ENCODE results near the gene DISP3. TPM values are rescaled to one million over a fixed set of nuclear protein-coding genes. Genes with fewer than 3 reads are reported as not detected.

The DISP3 gene
- total and polyA plus RNA-seq, 2 of the 4 experiments (the other 2 are of a cell fraction): 0.05 TPM; not detected in 1

DNA sequence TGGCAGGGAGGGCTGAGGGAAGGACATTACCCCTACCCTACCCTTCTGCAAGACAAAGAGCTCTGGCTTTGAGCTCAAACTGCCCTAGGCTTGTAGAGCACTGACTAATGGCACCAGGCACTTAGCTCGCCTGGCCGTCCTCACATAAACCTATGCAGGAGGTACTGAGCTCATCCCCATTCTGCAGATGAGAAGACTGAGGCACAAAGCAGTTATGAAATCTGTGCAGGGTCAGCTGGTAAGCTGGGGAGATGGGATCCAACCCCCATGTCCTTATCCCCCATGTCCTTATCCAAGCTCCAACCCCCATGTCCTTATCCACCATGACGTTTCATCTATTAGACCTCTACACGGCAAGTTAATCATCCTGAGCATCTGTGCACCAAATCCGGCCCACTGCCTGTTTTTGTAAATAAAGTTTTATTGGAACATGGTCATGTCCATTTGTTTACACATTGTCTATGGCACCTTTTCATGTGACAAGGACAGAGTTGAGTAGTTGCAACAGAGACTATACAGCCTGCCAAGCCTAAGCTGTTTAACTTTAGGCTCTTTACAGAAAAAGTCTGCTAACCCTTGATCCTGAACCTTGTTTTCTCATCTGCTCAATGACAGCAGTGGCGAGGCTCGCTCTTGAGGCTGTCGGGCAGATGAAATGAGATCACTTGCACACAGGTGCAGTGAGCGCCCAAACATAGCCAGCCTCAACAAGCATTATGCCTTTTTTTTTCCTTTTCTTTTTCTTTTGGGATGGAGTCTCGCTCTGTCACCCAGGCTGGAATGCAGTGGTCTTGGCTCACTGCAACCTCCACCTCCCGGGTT is 88.5 kb downstream of the DISP3 start:
- CTCF ChIA-PET: no interaction called here
- no peak overlapping the region for H2BK5ac ChIP-seq (ENCODE audit: low read depth, low read length, poor library complexity, severe bottlenecking)

More for the DNA sequence above, 88.5 kb downstream of the DISP3 start:
- Histone ChIP-seq H3K18ac (ENCODE audit: low read depth, low read length) (no peak overlapping the region), H2AFZ (replicated peaks; ENCODE audit: low read length, poor library complexity) (no peak overlapping the region), H2BK20ac (ENCODE audit: low read depth, low read length) (no peak overlapping the region), H3K23ac (ENCODE audit: low read depth, low read length) (no peak overlapping the region), H2BK120ac (ENCODE audit: low read depth, low read length) (no peak overlapping the region), H3K27me3 (ENCODE audit: control insufficient read depth, insufficient read depth, low read length) (peaks cover 3% of the 10 kb centered on the region; the same call in 1 of the 2 replicates), H4K8ac (ENCODE audit: low read depth in 2 of 2, low read length in 2 of 2) (no peak overlapping the region), H2BK15ac (ENCODE audit: low read depth, low read length) (no peak overlapping the region), H3K79me1 (ENCODE audit: low read depth in 1 of 2, low read length in 2 of 2) (no peaks in the 10 kb centered on the region), H3K36me3 (ENCODE audit: control insufficient read depth, insufficient read depth, low read length) (no peaks in the 10 kb centered on the region), H3K56ac (ENCODE audit: extremely low read depth, insufficient read depth, low read length) (no peak overlapping the region), H4K91ac (ENCODE audit: insufficient read depth, low read depth, low read length) (no peak overlapping the region), H3K27ac (ENCODE audit: insufficient read depth, low read length) (no peak overlapping the region), H2AK5ac (ENCODE audit: low read depth, low read length) (no peak overlapping the region), H3K4ac (ENCODE audit: low read depth, low read length) (no peak overlapping the region), H3K9ac (ENCODE audit: low read depth, low read length) (no peak overlapping the region), H2AK9ac (replicated peaks; ENCODE audit: low read depth, low read length, poor library complexity) (no peak overlapping the region), H3K4me2 (ENCODE audit: low read depth, low read length) (no peak overlapping the region), H3K9me3 (ENCODE audit: control insufficient read depth, insufficient read depth, low read length) (no peaks in the 10 kb centered on the region), H3K14ac (replicated peaks; ENCODE audit: low read depth, low read length) (no peak overlapping the region), H4K20me1 (ENCODE audit: insufficient read depth, low read length) (no peaks in the 10 kb centered on the region), H3K4me3 (ENCODE audit: insufficient read depth, low read depth, low read length) (no peak overlapping the region), H3K4me1 (ENCODE audit: control insufficient read depth, insufficient read depth, low read length) (no peaks in the 10 kb centered on the region), H4K5ac (ENCODE audit: low read depth, low read length) (no peak overlapping the region), H3K9me1 (ENCODE audit: insufficient read depth, low read length) (no peaks in the 10 kb centered on the region)
- TF ChIP-seq CHD1 (IDR thresholded peaks at IDR 0.05; ENCODE audit: low read depth, low read length): no peak
- POLR2A ChIA-PET (ENCODE audit: unreplicated experiment): no interaction called here
- BruUV-seq (replicated peaks): no TSS peak
- in situ Hi-C loops (cut with MboI; ENCODE audit: low sequenced_read_pairs) (no loop called here), intact Hi-C loops (cut with micrococcal nuclease) (no loop called here), dilution Hi-C loops (cut with HindIII; ENCODE audit: low sequenced_read_pairs, unreplicated experiment) (no loop called here)
- 30% methylated on average over 2 of the region's 11 CpGs; no CpG with 5 or more reads in 1 of the 2 experiments for WGBS, 2 experiments (ENCODE audit: extremely low coverage in 2 of 2, insufficient read length in 1 of 2)
- ATAC-seq (ENCODE audit: low read depth) (no peak), DNase-seq (no peak)

Data from IMR-90 (cell line).